ENCODE measurements around the gene ZKSCAN1.

DNA sequence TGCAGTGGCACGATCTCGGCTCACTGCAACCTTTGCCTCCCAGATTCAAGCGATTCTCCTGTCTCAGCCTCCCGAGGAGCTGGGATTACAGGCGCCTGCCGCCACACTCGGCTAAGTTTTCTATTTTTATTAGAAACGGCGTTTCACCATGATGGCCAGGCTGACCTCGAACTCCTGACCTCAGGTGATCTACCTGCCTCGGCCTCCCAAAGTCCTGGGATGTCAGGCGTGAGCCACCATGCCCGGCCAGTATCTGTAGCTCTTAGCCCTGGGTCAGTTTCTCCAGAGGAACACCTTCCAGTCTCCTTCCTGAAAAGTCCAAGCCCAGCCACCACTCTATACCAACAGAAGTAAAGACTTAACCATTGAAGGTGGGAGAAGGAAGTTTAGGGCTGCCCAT is 15.2 kb upstream of the ZKSCAN1 start:
- no peak for TF ChIP-seq POLR2AphosphoS5 (IDR thresholded peaks at IDR 0.05; ENCODE audit: low read depth)
- TF ChIP-seq EZH2 (IDR thresholded peaks at IDR 0.05; ENCODE audit: low read depth, unreplicated experiment): no peak
- TF ChIP-seq CTCF (conservative IDR thresholded peaks at IDR 0.05; ENCODE audit: low read depth in 2 of 2): no peak
- TF ChIP-seq CREB1 (CRISPR knock-in tag; IDR thresholded peaks at IDR 0.05; ENCODE audit: low read depth): no peak
- no peak for TF ChIP-seq EZH2phosphoT487 (IDR thresholded peaks at IDR 0.05; ENCODE audit: unreplicated experiment)
- no peak for TF ChIP-seq REST (IDR thresholded peaks at IDR 0.05; ENCODE audit: unreplicated experiment)
- no peak for TF ChIP-seq JUNB (IDR thresholded peaks at IDR 0.05; ENCODE audit: unreplicated experiment)
- TF ChIP-seq, protein P1, sequence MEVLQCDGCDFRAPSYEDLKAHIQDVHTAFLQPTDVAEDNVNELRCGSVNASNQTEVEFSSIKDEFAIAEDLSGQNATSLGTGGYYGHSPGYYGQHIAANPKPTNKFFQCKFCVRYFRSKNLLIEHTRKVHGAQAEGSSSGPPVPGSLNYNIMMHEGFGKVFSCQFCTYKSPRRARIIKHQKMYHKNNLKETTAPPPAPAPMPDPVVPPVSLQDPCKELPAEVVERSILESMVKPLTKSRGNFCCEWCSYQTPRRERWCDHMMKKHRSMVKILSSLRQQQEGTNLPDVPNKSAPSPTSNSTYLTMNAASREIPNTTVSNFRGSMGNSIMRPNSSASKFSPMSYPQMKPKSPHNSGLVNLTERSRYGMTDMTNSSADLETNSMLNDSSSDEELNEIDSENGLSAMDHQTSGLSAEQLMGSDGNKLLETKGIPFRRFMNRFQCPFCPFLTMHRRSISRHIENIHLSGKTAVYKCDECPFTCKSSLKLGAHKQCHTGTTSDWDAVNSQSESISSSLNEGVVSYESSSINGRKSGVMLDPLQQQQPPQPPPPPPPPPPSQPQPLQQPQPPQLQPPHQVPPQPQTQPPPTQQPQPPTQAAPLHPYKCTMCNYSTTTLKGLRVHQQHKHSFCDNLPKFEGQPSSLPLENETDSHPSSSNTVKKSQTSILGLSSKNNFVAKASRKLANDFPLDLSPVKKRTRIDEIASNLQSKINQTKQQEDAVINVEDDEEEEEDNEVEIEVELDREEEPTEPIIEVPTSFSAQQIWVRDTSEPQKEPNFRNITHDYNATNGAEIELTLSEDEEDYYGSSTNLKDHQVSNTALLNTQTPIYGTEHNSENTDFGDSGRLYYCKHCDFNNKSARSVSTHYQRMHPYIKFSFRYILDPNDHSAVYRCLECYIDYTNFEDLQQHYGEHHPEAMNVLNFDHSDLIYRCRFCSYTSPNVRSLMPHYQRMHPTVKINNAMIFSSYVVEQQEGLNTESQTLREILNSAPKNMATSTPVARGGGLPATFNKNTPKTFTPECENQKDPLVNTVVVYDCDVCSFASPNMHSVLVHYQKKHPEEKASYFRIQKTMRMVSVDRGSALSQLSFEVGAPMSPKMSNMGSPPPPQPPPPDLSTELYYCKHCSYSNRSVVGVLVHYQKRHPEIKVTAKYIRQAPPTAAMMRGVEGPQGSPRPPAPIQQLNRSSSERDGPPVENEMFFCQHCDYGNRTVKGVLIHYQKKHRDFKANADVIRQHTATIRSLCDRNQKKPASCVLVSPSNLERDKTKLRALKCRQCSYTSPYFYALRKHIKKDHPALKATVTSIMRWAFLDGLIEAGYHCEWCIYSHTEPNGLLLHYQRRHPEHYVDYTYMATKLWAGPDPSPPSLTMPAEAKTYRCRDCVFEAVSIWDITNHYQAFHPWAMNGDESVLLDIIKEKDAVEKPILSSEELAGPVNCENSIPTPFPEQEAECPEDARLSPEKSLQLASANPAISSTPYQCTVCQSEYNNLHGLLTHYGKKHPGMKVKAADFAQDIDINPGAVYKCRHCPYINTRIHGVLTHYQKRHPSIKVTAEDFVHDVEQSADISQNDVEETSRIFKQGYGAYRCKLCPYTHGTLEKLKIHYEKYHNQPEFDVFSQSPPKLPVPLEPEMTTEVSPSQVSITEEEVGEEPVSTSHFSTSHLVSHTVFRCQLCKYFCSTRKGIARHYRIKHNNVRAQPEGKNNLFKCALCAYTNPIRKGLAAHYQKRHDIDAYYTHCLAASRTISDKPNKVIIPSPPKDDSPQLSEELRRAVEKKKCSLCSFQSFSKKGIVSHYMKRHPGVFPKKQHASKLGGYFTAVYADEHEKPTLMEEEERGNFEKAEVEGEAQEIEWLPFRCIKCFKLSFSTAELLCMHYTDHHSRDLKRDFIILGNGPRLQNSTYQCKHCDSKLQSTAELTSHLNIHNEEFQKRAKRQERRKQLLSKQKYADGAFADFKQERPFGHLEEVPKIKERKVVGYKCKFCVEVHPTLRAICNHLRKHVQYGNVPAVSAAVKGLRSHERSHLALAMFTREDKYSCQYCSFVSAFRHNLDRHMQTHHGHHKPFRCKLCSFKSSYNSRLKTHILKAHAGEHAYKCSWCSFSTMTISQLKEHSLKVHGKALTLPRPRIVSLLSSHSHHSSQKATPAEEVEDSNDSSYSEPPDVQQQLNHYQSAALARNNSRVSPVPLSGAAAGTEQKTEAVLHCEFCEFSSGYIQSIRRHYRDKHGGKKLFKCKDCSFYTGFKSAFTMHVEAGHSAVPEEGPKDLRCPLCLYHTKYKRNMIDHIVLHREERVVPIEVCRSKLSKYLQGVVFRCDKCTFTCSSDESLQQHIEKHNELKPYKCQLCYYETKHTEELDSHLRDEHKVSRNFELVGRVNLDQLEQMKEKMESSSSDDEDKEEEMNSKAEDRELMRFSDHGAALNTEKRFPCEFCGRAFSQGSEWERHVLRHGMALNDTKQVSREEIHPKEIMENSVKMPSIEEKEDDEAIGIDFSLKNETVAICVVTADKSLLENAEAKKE (CRISPR knock-in tag; IDR thresholded peaks at IDR 0.05): no peak
- no peak for TF ChIP-seq ZNF114 (CRISPR knock-in tag; IDR thresholded peaks at IDR 0.05)

Data from GM23338 (cell line).